ENCODE data around the gene AP1M1.
"Not testable (repeated sequence)": the region's sequence is repeated elsewhere in the genome, so short reads cannot be mapped to it uniquely, and the experiment has no call there.

The AP1M1 gene

DNA sequence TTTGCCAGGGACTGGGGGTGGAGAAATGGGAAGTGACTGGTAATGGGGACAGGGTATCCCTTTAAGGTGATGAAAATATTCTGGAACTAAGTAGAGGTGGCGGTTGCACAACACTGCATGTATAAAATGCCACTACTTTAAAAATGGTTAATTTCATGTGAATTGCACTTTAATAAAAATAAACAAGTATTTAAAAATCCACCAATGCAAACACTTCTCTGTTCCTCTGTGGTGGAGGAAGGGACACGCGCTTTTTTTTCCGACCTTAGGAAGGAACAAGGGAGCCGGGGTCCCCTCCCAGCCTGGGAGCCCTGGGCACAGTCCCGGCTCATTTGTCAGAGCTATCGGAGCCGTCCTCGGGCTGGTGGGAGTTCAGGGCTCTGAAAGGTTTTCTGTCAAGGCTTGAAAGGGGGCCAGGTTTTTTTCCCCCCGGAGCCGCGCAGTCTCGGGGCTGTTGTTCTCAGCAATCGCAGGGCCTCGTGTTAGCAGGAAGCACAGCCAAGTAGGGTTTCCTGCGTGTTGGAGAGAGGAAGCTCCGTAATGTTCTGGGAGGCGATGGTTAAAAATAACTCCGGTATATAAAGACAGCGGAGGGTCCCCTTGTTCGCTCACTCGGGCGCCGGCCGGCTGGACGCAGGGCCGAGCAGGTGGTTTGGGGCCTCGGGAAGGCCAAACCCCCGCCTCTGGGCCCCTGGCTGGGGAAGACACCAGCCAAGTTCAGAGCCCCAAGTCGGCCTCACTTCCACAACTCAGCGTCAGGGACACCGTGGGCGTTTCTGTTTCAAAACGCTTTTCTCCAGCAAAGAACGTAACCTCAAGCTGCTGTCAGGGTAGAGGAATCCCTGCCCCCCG, 85.7 kb downstream of the AP1M1 start:
- Histone ChIP-seq H3K23ac (ENCODE audit: low read length) (no peak overlapping the region), H3K56ac (ENCODE audit: low read length) (no peak overlapping the region), H3K79me2 (ENCODE audit: control insufficient read depth, insufficient read depth, low read length) (no peaks in the 10 kb centered on the region), H2BK15ac (replicated peaks; ENCODE audit: low read depth) (no peak overlapping the region), H3K79me1 (ENCODE audit: low read length) (no peaks in the 10 kb centered on the region), H3K36me3 (ENCODE audit: control insufficient read depth, insufficient read depth, low read length) (no peaks in the 10 kb centered on the region), H3K4me1 (ENCODE audit: control insufficient read depth, low read depth, low read length) (no peaks in the 10 kb centered on the region), H3K18ac (ENCODE audit: low read length) (no peak overlapping the region), H3K27me3 (ENCODE audit: insufficient read depth, low read length, poor library complexity) (no peaks in the 10 kb centered on the region), H4K8ac (ENCODE audit: low read depth, low read length) (no peak overlapping the region), H2BK5ac (ENCODE audit: low read length) (no peak overlapping the region), H3K27ac (ENCODE audit: low read depth, low read length) (no peak overlapping the region), H3K4me2 (ENCODE audit: low read length) (no peak overlapping the region), H3K9ac (ENCODE audit: low read length) (no peak overlapping the region), H3K4me3 (ENCODE audit: low read length) (no peak overlapping the region), H2AK5ac (ENCODE audit: low read length) (no peak overlapping the region), H4K5ac (ENCODE audit: low read length) (no peak overlapping the region), H3K4ac (ENCODE audit: low read depth, low read length) (no peak overlapping the region), H2BK120ac (ENCODE audit: low read depth, low read length) (no peak overlapping the region)
- no CpG with 5 or more reads among the region's 36 CpGs for WGBS (ENCODE audit: extremely low coverage, insufficient coverage, low lambda C conversion rate)
- DNase-seq: no peak

DNA sequence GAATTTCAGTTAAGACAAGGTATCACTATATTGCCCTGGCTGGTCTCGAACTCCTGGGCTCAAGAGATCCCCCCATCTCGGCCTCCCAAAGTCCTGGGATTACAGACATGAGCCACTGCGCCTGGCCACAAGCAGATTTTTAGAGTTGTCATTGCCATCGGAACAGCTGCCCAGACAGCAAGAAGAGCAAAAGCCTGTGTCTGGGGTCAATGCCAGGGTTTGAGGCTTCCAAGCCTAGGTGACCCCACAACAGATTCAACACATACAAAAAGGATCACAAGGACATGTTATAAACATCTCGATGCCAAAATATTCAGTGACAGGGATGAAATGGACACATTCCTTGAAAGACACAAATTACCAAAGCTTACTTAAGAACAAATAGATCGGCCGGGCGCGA, 86.8 kb downstream of the AP1M1 start:
- no peak overlapping the region for H3K18ac ChIP-seq (ENCODE audit: low read length)
- no peak overlapping the region for H3K56ac ChIP-seq (ENCODE audit: low read length)
- H3K36me3 ChIP-seq (ENCODE audit: control insufficient read depth, insufficient read depth, low read length): no peaks in the 10 kb centered on the region
- H4K5ac ChIP-seq (ENCODE audit: low read length): no peak overlapping the region
- no peak overlapping the region for H2AK5ac ChIP-seq (ENCODE audit: low read length)
- H3K9ac ChIP-seq (ENCODE audit: low read length): no peak overlapping the region
- no peak overlapping the region for H2BK120ac ChIP-seq (ENCODE audit: low read depth, low read length)
- no peak overlapping the region for H2BK5ac ChIP-seq (ENCODE audit: low read length)
- DNase-seq: no peak
- no peak overlapping the region for H3K23ac ChIP-seq (ENCODE audit: low read length)
- H3K4me3 ChIP-seq (ENCODE audit: low read length): no peak overlapping the region
- H2BK15ac ChIP-seq (replicated peaks; ENCODE audit: low read depth): no peak overlapping the region
- H3K79me2 ChIP-seq (ENCODE audit: control insufficient read depth, insufficient read depth, low read length): no peaks in the 10 kb centered on the region
- no peak overlapping the region for H3K27ac ChIP-seq (ENCODE audit: low read depth, low read length)
- H3K79me1 ChIP-seq (ENCODE audit: low read length): no peaks in the 10 kb centered on the region
- no CpG with 5 or more reads among the region's 9 CpGs for WGBS (ENCODE audit: extremely low coverage, insufficient coverage, low lambda C conversion rate)
- H4K8ac ChIP-seq (ENCODE audit: low read depth, low read length): no peak overlapping the region
- no peak overlapping the region for H3K4ac ChIP-seq (ENCODE audit: low read depth, low read length)
- no peak overlapping the region for H3K4me2 ChIP-seq (ENCODE audit: low read length)
- H3K27me3 ChIP-seq (ENCODE audit: insufficient read depth, low read length, poor library complexity): no peaks in the 10 kb centered on the region
- H3K4me1 ChIP-seq (ENCODE audit: control insufficient read depth, low read depth, low read length): no peaks in the 10 kb centered on the region

DNA sequence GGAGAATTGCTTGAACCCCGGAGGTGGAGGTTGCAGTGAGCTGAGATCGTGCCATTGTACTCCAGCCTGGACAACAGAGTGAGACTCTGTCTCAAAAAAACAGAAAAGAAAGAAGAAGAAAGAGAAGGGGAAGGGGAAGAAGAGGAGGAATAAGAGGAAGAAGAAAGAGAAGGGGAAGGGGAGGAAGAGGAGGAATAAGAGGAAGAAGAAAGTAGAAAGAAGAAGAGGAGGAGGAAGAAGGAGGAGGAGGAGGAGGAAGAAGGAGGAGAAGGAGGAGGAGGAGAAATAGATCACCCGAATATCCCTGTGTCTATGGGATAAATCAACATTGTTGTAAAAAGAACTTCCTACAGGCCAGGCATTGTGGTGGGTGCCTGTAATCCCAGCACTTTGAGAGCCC, 87.4 kb downstream of the AP1M1 start:
- H2BK5ac ChIP-seq (ENCODE audit: low read length); H3K4me1 ChIP-seq (ENCODE audit: control insufficient read depth, low read depth, low read length); H3K79me1 ChIP-seq (ENCODE audit: low read length); H3K4me3 ChIP-seq (ENCODE audit: low read length); H4K8ac ChIP-seq (ENCODE audit: low read depth, low read length); H3K27me3 ChIP-seq (ENCODE audit: insufficient read depth, low read length, poor library complexity); H3K9ac ChIP-seq (ENCODE audit: low read length); H2BK120ac ChIP-seq (ENCODE audit: low read depth, low read length); H3K18ac ChIP-seq (ENCODE audit: low read length); H2AK5ac ChIP-seq (ENCODE audit: low read length); H2BK15ac ChIP-seq (replicated peaks; ENCODE audit: low read depth); DNase-seq; H4K5ac ChIP-seq (ENCODE audit: low read length); H3K27ac ChIP-seq (ENCODE audit: low read depth, low read length); H3K23ac ChIP-seq (ENCODE audit: low read length); H3K56ac ChIP-seq (ENCODE audit: low read length); H3K36me3 ChIP-seq (ENCODE audit: control insufficient read depth, insufficient read depth, low read length); H3K4me2 ChIP-seq (ENCODE audit: low read length); H3K4ac ChIP-seq (ENCODE audit: low read depth, low read length); H3K79me2 ChIP-seq (ENCODE audit: control insufficient read depth, insufficient read depth, low read length): not testable (repeated sequence)
- no CpG with 5 or more reads among the region's 3 CpGs for WGBS (ENCODE audit: extremely low coverage, insufficient coverage, low lambda C conversion rate)

DNA sequence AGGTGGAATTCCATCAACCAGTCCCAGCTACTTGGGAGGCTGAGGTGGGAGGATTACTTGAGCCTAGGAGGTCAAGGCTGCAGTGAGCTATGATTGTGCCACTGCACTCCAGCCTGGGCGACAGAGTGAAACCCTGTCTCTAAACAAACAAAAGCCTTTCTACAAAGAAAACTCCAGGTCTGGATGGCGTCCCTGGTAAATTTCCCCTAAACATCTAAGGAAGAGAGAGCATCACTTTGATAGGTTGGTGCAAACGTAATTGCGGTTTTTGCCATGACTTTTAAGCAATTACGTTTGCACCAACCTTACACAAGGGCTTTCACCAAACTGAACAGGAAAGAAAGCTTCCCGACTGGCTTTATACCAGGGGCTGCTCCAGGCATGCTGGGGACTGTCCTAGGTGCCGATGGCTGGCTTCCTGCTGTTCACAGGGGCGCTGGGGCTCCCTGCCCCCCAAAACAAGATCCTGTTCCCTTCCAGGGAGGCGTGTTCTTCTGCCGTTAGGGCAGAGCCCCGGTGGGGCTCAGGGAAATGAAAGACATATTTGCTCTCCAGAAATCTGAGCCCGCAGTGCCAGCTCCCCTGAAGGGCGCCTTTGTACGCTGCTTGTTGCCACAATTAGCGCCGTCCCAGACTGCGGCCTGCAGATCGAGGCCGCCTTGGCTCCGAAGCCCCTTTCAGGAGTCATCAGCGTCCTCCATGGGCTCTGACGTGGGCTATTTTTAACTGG, 88.2 kb downstream of the AP1M1 start:
- H2BK120ac ChIP-seq (ENCODE audit: low read depth, low read length): no peak overlapping the region
- no peaks in the 10 kb centered on the region for H3K79me1 ChIP-seq (ENCODE audit: low read length)
- no peaks in the 10 kb centered on the region for H3K79me2 ChIP-seq (ENCODE audit: control insufficient read depth, insufficient read depth, low read length)
- no peaks in the 10 kb centered on the region for H3K4me1 ChIP-seq (ENCODE audit: control insufficient read depth, low read depth, low read length)
- no peak overlapping the region for H3K18ac ChIP-seq (ENCODE audit: low read length)
- H3K27ac ChIP-seq (ENCODE audit: low read depth, low read length): no peak overlapping the region
- H4K5ac ChIP-seq (ENCODE audit: low read length): no peak overlapping the region
- H3K4me3 ChIP-seq (ENCODE audit: low read length): no peak overlapping the region
- no peak overlapping the region for H2BK15ac ChIP-seq (replicated peaks; ENCODE audit: low read depth)
- H3K4me2 ChIP-seq (ENCODE audit: low read length): no peak overlapping the region
- peak overlapping the region; percentile 56 for H3K56ac ChIP-seq (ENCODE audit: low read length)
- H3K27me3 ChIP-seq (ENCODE audit: insufficient read depth, low read length, poor library complexity): no peaks in the 10 kb centered on the region
- WGBS (ENCODE audit: extremely low coverage, insufficient coverage, low lambda C conversion rate): no CpG with 5 or more reads among the region's 22 CpGs
- no peak overlapping the region for H2BK5ac ChIP-seq (ENCODE audit: low read length)
- no peak overlapping the region for H3K23ac ChIP-seq (ENCODE audit: low read length)
- peak overlapping the region; percentile 16 for H3K9ac ChIP-seq (ENCODE audit: low read length)
- H3K36me3 ChIP-seq (ENCODE audit: control insufficient read depth, insufficient read depth, low read length): no peaks in the 10 kb centered on the region
- no peak for DNase-seq
- no peak overlapping the region for H3K4ac ChIP-seq (ENCODE audit: low read depth, low read length)
- no peak overlapping the region for H2AK5ac ChIP-seq (ENCODE audit: low read length)
- no peak overlapping the region for H4K8ac ChIP-seq (ENCODE audit: low read depth, low read length)

DNA sequence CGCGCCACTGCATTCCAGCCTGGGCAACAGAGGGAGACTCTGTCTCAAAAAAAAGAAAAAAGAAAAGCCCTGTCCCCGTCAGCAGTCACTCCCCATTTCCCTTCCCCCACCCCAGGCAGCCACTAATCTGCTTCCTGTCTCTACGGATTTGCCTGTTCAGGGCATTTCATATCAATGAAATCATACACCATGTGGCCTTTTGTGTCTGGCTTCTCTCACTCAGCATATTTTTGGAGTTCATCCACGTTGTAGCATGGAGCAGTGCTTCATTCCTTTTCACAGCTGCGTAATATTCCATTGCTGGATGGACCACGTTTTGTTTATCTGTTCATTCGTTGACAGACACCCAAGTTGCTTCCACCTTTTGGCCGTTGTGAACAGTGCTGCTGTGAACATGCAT, 90.8 kb downstream of the AP1M1 start:
- H3K79me1 ChIP-seq (ENCODE audit: low read length): no peaks in the 10 kb centered on the region
- H3K9ac ChIP-seq (ENCODE audit: low read length): no peak overlapping the region
- no peaks in the 10 kb centered on the region for H3K36me3 ChIP-seq (ENCODE audit: control insufficient read depth, insufficient read depth, low read length)
- no peak overlapping the region for H2BK5ac ChIP-seq (ENCODE audit: low read length)
- H2BK120ac ChIP-seq (ENCODE audit: low read depth, low read length): no peak overlapping the region
- DNase-seq: no peak
- no peak overlapping the region for H4K5ac ChIP-seq (ENCODE audit: low read length)
- no peak overlapping the region for H3K56ac ChIP-seq (ENCODE audit: low read length)
- H4K8ac ChIP-seq (ENCODE audit: low read depth, low read length): no peak overlapping the region
- no peak overlapping the region for H3K4me3 ChIP-seq (ENCODE audit: low read length)
- no peak overlapping the region for H3K18ac ChIP-seq (ENCODE audit: low read length)
- H2BK15ac ChIP-seq (replicated peaks; ENCODE audit: low read depth): no peak overlapping the region
- no peak overlapping the region for H3K4ac ChIP-seq (ENCODE audit: low read depth, low read length)
- H3K4me1 ChIP-seq (ENCODE audit: control insufficient read depth, low read depth, low read length): no peaks in the 10 kb centered on the region
- WGBS (ENCODE audit: extremely low coverage, insufficient coverage, low lambda C conversion rate): no CpG with 5 or more reads among the region's 9 CpGs
- H3K27me3 ChIP-seq (ENCODE audit: insufficient read depth, low read length, poor library complexity): no peaks in the 10 kb centered on the region
- H3K23ac ChIP-seq (ENCODE audit: low read length): no peak overlapping the region
- H3K4me2 ChIP-seq (ENCODE audit: low read length): no peak overlapping the region
- H2AK5ac ChIP-seq (ENCODE audit: low read length): no peak overlapping the region
- H3K79me2 ChIP-seq (ENCODE audit: control insufficient read depth, insufficient read depth, low read length): no peaks in the 10 kb centered on the region
- no peak overlapping the region for H3K27ac ChIP-seq (ENCODE audit: low read depth, low read length)
